K562 treated with DMSO at 1 percent for 4 hours (cell line): ENCODE measurements around the gene RBM33. TPM values are rescaled to one million over a fixed set of nuclear protein-coding genes. Genes with fewer than 3 reads are reported as not detected.

Experiments used
- total RNA-seq: library from RNA; unstranded; fragments of 300-600 nt; gene quantifications from 2 replicates; pipeline ENCODE4 v1.2.3, GENCODE V29; 2022; ENCODE audit not compliant: insufficient read depth

The RBM33 gene
- total RNA-seq: 30.8 and 31.0 TPM in 2 replicates

GRCh38 chr7:155644178-155644970, at the start of gene RBM33:
TSS of gene RBM33 (plus strand) at chr7:155644661. CDS start at chr7:155644877, 216 bp downstream.

GRCh38 chr7:155811895-155812761, 167.7 kb downstream of the RBM33 start, which contains the start of gene SHH:
TSS of gene SHH (minus strand) at chr7:155812463. CDS start at chr7:155812122, 341 bp downstream.

Other genes with a start within 250 kb of the RBM33 start
- gene EN2, start 186.5 kb upstream of the RBM33 start, total RNA-seq: not detected in 2 replicates
- gene CNPY1, start 98.1 kb upstream of the RBM33 start, total RNA-seq: not detected in 2 replicates
- not detected in 2 replicates for gene SHH, start 167.8 kb downstream of the RBM33 start, total RNA-seq